ENCODE measurements around the gene CWC15. TPM values are rescaled to one million over a fixed set of nuclear protein-coding genes. Genes with fewer than 3 reads are reported as not detected.

The CWC15 gene
- total RNA-seq, 1 experiment from 2014 or later = 58.9 TPM

DNA sequence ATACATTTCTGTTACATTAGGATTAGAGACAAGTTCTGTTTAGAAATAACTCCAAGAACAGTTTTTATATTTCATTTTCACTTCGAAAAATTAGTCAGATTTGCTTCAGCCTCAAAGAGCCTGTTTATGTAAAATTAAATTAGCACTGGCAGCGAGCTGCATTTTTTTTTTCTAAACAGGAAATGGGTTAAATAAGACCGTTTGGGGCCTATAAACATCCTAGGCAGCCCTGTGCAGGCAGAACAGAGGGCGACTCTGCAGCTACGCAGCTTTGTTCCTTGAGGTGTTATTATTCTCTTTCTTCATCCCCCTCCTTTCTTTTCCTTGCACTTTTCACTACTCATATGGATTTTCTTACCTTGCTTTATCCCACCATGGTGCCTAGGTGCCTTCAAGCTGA, 48.7 kb downstream of the CWC15 start:
- DNase-seq (ENCODE audit: low read depth, low spot score) (no peak), ATAC-seq (no peak)
- Histone ChIP-seq H3K9me3 (ENCODE audit: control insufficient read depth, insufficient read depth, low read depth, low read length) (no peaks in the 10 kb centered on the region), H3K4me3 (ENCODE audit: low read depth in 2 of 2, low read length in 2 of 2) (no peak overlapping the region), H3K36me3 (ENCODE audit: control insufficient read depth, insufficient read depth, low read length) (no peaks in the 10 kb centered on the region), H3K4me1 (ENCODE audit: control insufficient read depth, insufficient read depth, low read length) (no peaks in the 10 kb centered on the region), H3K27ac (ENCODE audit: low read length) (no peak overlapping the region), H3K27me3 (ENCODE audit: control insufficient read depth, insufficient read depth, low read length) (peaks cover 2% of the 10 kb centered on the region; the same call in 1 of the 2 replicates)
- intact Hi-C loops (cut with micrococcal nuclease; ENCODE audit: unreplicated experiment) (no loop called here), in situ Hi-C loops (cut with HindIII; ENCODE audit: low pct_unique_long_range_greater_than_20kb, low sequenced_read_pairs) (no loop called here)
- ChIA-PET POLR2A (no interaction called here), CTCF (no interaction called here)
- no TSS peak for BruUV-seq (replicated peaks)
- TF ChIP-seq CTCF (IDR thresholded peaks at IDR 0.05) (no peak), POLR2AphosphoS5 (IDR thresholded peaks at IDR 0.05; ENCODE audit: low read depth, low read length) (no peak), SIN3A (IDR thresholded peaks at IDR 0.05; ENCODE audit: borderline replicate concordance, insufficient read depth, low read depth, low read length) (no peak), TCF7L2 (IDR thresholded peaks at IDR 0.05; ENCODE audit: low read depth, low read length) (no peak), REST (IDR thresholded peaks at IDR 0.05; ENCODE audit: insufficient read depth in 1 of 2, low read depth in 2 of 2, low read length in 1 of 2) (no peak)

DNA sequence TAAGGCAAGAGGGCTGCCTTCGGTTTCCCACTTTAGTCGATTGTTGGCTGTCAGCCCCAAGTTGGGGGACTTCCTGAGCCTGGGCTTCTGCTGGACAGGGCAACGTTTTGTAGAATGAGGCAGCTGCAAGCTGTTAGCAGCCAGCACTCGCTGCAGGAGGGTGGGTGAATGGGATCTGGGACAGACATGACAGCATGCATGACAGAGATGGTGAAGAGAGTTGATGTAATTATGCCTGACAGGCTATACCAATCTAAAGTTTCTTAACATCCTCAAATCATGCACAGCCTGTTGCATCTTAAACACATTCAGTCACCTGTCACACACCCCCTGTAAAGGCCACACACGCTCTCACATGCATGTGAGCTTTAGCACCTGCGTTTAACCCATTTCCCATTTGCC, 49.2 kb downstream of the CWC15 start:
- in situ Hi-C loops (cut with HindIII; ENCODE audit: low pct_unique_long_range_greater_than_20kb, low sequenced_read_pairs) = no loop called here
- no peak for ATAC-seq
- Histone ChIP-seq H3K27me3 (ENCODE audit: control insufficient read depth, insufficient read depth, low read length) (peaks cover 2% of the 10 kb centered on the region; the same call in 1 of the 2 replicates), H3K4me1 (ENCODE audit: control insufficient read depth, insufficient read depth, low read length) (no peaks in the 10 kb centered on the region), H3K4me3 (ENCODE audit: low read depth in 2 of 2, low read length in 2 of 2) (no peak overlapping the region), H3K36me3 (ENCODE audit: control insufficient read depth, insufficient read depth, low read length) (no peaks in the 10 kb centered on the region), H3K9me3 (ENCODE audit: control insufficient read depth, insufficient read depth, low read depth, low read length) (no peaks in the 10 kb centered on the region), H3K27ac (ENCODE audit: low read length) (no peak overlapping the region)
- POLR2A ChIA-PET = no interaction called here
- no TSS peak for BruUV-seq (replicated peaks)
- no peak for TF ChIP-seq POLR2AphosphoS5 (IDR thresholded peaks at IDR 0.05; ENCODE audit: low read depth, low read length)
- DNase-seq (ENCODE audit: low read depth, low spot score) = no peak
- CTCF ChIA-PET = no interaction called here
- intact Hi-C loops (cut with micrococcal nuclease; ENCODE audit: unreplicated experiment) = no loop called here

DNA sequence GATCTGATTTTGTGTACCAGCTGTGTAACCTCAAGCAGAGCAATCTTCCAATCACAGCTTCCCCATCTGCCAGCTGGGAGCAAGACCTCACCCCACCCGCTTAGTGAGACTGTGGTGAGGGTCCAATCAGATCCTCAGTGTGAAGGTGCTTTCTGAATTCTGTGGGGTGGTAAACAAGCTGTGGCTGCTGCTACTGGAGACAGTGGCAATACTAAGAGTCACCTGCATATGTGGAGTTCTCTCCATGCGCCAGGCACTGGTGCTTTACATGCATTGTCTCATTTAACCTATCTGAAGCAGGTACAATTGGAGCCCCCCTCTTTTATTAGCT, 50.4 kb downstream of the CWC15 start:
- H3K27me3 ChIP-seq (ENCODE audit: control insufficient read depth, insufficient read depth, low read length) = peaks cover 2% of the 10 kb centered on the region; the same call in 1 of the 2 replicates
- H3K9me3 ChIP-seq (ENCODE audit: control insufficient read depth, insufficient read depth, low read depth, low read length) = no peaks in the 10 kb centered on the region
- in situ Hi-C loops (cut with HindIII; ENCODE audit: low pct_unique_long_range_greater_than_20kb, low sequenced_read_pairs) (no loop called here), intact Hi-C loops (cut with micrococcal nuclease; ENCODE audit: unreplicated experiment) (no loop called here)
- TF ChIP-seq TCF7L2 (IDR thresholded peaks at IDR 0.05; ENCODE audit: low read depth, low read length) (no peak), REST (IDR thresholded peaks at IDR 0.05; ENCODE audit: insufficient read depth in 1 of 2, low read depth in 2 of 2, low read length in 1 of 2) (no peak), SIN3A (IDR thresholded peaks at IDR 0.05; ENCODE audit: borderline replicate concordance, insufficient read depth, low read depth, low read length) (no peak), CTCF (IDR thresholded peaks at IDR 0.05) (no peak), POLR2AphosphoS5 (IDR thresholded peaks at IDR 0.05; ENCODE audit: low read depth, low read length) (no peak)
- DNase-seq (ENCODE audit: low read depth, low spot score) (no peak), ATAC-seq (no peak)
- no TSS peak for BruUV-seq (replicated peaks)
- H3K4me1 ChIP-seq (ENCODE audit: control insufficient read depth, insufficient read depth, low read length) = no peaks in the 10 kb centered on the region
- no peaks in the 10 kb centered on the region for H3K36me3 ChIP-seq (ENCODE audit: control insufficient read depth, insufficient read depth, low read length)
- H3K4me3 ChIP-seq (ENCODE audit: low read depth in 2 of 2, low read length in 2 of 2) = no peak overlapping the region
- CTCF ChIA-PET = no interaction called here
- no peak overlapping the region for H3K27ac ChIP-seq (ENCODE audit: low read length)
- POLR2A ChIA-PET = no interaction called here

Data from Panc1 (cell line).